Measurements from ENCODE around the gene SMARCAL1. TPM values are rescaled to one million over a fixed set of nuclear protein-coding genes. Genes with fewer than 3 reads are reported as not detected.

SMARCAL1 gene
- total RNA-seq, 1 donor from 2014 or later = 19.2 TPM

DNA sequence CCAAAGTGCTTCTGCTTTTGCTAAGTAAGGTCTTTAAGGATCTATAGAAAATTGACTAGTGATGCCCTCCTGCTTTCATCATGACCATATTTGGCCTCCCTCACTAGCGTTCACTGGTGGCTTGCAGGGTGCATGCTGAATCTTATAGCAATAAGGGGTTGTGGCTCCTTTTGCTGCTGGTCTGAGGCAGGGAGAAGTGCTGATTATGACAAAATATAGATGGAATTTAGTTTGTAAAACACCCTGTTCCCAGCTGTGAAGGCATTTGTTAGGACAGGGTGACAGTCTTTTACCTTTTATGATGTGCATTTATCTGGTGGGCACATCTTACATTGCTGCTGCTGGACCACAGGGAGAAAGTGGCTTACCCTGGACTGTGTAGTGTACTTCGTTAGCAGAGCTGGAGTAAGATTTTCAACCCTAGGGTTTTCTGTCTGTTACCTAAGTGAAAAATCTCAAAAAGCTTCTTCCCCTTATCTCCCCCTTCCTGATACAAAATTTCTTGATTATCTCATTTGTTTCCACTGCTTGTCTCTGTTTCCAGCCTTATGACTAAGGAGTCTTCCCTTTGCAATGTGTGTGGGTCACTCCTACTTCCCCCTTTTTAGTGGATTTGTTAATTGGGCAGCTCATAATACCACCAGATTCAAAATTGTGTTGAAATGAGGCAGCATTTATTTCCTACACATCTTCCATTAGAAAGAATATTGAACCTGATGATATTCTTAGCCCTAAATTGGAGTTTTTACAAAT lies 65.2 kb downstream of the SMARCAL1 start:
- no peak for DNase-seq

DNA sequence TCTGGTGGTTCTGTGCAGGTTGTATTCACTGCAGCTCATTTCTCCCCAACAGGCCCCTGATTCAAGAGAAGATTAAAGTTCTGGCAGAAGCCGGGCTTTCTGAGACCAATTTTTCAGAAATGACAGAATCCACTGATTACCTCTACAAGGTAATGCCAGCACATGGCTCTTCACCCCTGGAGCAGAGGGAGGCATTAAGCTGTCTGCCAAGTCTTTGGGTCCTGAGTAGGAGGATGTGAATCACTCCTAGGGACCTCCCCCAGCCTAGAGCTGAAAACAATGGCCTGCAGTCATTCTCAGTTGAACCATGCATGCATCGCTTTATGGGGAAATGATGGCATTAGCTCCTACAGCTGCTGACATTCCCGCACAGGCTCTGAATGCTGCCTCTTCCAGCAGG lies 65.9 kb downstream of the SMARCAL1 start:
- peak; percentile 27 for DNase-seq

DNA sequence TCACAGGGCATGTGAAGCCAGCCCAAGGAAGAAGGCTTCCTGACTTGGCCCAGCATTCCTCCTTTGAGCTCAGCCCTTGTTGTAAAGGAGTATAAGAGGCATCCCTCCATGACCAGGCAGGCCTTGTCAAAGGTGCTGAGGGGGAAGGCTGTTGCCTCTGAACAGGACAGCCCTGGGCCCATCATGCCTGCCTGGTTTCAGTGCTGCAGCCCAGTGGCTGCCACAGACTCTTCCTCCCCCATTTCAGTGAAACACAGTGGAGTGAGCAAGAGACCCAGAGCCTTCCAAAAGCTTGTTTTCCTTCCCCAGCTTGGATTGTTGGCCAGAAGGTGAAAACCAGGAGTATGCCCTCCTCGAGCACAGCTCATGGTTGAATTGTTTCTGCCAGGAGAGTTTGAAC lies 66.5 kb downstream of the SMARCAL1 start:
- DNase-seq = no peak

DNA sequence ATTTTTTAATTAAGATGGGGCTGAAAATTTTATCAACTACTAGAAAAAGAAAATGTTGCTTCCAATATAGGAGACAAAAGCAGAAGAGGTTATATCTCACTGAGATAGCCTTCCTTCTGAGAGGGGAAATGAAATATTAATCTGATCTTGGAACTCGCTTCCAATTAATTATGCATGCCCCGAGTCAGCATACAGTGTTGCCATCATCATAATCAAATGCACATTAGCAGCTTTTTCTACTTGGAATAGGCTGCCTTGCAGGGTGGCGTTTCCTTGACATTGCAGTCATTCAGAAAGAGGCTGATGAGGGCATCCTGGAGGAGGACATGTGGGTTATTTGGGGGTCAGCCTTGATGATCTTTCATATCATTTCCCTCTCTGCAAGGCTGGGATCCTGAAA lies 67.9 kb downstream of the SMARCAL1 start:
- no peak for DNase-seq

DNA sequence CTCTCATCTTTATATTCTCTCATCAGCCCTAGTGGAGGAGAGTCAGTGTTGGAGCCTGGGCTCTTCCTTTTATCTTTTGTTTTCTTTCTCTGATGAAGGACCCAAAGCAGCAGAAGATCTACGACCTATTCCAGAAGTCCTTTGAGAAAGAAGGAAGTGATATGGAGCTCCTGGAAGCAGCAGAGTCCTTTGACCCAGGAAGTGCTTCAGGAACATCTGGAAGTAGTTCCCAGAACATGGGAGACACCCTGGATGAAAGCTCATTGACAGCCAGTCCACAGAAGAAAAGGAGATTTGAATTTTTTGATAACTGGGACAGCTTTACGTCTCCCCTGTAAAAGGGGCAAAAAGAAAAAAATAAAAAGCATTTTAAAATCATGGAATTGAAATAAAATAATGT lies 70.4 kb downstream of the SMARCAL1 start:
- DNase-seq = no peak

DNA sequence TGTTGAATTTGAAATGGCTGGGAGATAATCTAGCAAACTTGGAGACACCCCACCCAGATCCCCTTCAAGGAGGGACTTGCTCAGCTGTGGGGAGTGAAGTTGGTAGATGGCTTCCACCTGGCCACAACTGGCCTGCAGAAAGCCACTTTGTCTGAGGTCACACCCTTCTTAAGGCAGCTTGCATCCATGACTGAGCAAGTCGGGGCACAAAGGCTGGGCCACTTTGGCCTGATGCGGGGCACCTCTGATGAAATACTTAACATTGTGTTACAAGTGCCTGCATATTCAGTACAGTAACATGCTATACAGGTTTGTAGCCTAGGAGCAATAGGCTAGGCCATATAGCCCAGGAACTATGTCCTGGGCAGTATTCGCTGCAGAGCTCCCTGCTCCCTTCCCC lies 73.0 kb downstream of the SMARCAL1 start:
- DNase-seq = no peak

DNA sequence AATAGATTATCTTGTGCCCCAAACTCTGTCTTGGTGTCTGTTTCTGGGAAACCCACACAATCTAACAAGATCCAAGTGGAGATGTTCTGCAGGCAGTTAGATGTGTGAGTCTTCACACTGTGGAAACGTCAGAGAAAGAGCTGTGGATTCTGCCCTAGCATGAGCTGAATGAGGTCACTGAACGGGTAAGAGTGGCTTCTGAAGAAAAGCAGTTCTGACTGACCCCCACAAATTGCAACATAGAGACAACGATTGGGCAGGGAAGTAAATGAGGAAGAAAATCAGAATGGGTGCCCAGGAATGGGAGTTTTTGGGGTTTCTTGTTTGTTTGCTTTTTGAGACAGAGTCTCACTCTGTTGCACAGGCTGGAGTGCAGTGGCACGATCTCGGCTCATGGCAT lies 73.5 kb downstream of the SMARCAL1 start:
- no peak for DNase-seq

DNA sequence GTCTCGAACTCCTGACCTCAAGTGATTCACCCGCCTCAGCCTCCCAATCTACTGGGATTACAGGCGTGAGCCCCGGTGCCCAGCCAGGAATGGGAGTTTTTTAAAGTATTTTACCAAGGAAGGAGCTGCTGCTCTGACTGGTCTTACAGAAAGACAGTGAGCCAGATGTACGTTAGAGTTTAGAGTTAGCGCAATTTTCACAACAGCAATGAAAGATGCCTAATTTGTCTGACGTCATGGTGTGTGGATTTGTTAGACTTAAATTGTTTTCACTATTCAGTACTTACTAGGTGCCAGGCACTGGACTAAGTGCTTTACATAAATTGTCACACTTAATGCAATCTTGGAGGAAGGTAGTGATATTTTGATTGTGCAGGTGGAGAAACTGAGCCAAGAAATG lies 74.0 kb downstream of the SMARCAL1 start:
- no peak for DNase-seq

DNA sequence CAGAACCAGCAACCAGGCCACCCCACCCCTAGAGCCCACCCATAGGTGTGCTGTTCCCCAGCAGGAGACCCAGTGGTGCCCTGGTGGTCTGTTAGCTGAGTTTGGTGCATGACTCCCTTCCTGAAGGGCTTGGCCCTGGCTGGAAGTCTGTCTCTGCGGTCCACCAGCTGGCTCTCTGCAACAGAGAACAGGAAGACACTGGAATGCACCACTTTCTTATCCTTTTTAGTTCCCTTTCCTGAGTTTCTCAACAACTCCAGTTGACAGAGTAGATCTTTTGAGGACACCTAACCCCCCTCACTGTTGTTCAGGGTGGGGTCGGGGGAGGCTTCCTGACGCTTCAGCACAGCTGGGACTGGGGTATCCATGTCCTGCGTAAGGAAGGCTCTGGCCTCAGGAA lies 74.4 kb downstream of the SMARCAL1 start:
- no peak for DNase-seq

DNA sequence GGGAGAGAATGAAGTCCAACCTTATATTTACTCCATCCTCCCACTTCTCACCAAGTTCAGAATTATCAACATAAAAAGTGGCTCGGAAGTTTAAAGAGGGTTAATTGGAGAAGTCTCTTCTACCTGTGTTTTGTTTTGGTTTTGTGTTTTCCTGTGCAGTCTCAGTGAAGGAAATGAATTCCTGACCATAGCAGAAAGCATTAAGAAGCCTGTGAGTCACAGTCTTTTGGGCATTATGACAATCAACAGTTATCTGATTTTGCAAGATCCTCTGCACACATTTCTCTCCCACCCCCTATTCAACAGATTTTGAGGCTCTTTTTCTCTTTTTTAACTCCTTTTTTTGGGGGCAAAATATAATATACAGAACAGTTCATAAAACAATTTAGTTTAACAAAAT lies 77.8 kb downstream of the SMARCAL1 start:
- DNase-seq = no peak

DNA sequence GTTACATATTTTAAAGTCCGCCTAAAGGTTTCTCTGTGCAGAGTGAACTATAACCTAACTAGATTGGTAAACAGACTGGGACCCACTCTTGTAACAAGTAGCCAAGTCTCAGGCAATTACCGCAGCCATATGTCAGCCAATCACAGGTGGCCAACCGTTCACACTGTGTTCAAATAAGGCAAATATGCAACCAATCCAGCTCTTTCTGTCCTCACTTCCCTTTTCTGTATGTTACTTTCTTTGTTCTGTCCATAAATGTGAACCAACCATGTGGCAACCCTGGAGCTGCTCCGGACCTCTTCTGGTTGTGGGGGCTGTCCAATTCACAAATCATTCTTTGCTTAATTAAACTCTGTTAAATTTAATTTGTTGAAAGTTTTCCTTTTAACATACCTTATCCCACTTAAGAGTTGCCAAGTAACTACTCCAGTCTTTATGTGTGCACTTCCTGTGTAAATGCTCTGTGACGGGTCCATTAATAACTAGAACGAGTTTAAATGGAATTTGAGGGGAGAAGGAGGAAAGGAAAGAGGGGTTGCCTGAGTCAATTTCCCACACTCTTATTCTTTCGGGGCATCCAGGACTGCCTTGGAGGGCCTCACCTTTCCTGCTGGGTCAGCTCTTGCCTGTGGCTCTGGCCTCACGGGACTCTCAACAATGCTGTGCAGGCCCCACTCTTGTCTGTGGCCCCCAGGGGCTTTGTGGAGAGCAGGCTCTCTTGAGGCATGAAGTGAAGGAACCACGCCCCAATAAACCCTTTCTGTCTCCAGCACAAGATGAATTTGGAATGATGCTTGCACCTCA lies 79.7 kb downstream of the SMARCAL1 start:
- DNase-seq = no peak

DNA sequence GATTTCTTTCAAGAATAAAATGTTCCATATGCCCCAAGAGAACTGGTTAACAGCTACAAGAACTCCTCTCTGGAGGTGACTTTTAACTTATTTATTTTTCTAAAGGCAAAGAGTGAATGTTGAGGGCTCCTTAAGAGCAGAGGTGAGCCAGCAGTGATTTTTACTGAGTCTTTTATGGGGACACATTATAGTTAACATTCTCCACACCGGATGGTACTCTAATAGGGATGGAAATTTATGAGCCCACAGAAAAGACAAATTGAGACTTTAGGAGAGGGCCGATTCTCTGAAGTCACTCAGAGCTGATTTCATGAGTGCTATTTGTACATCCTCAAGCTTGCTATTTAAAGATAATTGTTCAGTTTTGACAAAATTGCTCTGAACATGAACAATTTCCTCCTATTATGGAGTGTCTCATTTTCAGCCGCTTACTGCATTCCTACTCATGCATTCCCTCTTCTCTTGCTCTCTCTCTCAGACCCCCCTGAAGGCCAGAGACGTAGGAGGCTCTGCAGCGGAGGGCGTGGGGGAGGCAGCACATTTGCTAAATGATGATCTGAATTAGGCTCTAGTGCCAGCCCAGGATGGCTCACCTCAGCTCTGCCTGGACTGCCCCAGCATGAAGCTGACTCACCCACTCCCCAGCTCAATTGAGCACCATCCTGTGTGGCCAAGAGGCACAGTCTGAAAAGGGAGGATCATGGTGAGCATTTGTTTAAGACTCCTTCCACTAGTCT lies 80.5 kb downstream of the SMARCAL1 start:
- DNase-seq = no peak

DNA sequence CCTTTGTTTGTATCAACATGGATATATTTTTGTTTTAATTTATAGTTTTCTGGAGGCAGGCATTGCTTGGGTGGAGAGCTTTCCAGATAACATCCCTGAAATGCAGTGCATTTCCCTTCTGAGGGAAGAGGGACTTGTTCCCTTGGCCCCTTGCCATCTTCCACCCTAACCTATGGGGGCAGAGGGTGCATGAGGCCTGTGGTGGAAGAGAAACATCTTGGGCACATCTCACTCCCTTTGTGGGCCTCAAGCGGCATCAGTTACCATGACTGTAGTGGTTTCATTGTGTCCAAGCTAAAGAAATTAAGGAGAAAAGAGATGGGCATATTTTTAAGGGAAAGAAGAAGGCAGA lies 81.0 kb downstream of the SMARCAL1 start:
- no peak for DNase-seq

DNA sequence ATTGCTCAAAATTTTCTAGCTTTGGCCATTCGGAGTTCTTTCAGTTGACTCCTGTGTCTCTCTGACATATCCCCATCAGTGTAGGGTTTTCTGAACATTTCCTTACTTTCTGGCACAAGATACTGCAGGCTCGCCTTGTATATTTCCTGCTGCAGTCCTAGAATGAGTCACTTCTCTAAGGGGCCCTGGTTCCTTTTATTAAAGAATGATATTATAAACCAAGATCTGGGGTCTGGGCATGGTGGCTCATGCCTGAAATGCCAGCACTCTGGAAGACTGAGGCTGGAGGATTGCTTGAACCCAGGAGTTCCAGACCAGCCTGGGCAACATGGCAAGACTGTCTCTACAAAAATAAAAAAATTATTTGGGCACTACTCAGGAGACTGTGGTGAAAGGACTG lies 83.4 kb downstream of the SMARCAL1 start:
- DNase-seq = no peak

DNA sequence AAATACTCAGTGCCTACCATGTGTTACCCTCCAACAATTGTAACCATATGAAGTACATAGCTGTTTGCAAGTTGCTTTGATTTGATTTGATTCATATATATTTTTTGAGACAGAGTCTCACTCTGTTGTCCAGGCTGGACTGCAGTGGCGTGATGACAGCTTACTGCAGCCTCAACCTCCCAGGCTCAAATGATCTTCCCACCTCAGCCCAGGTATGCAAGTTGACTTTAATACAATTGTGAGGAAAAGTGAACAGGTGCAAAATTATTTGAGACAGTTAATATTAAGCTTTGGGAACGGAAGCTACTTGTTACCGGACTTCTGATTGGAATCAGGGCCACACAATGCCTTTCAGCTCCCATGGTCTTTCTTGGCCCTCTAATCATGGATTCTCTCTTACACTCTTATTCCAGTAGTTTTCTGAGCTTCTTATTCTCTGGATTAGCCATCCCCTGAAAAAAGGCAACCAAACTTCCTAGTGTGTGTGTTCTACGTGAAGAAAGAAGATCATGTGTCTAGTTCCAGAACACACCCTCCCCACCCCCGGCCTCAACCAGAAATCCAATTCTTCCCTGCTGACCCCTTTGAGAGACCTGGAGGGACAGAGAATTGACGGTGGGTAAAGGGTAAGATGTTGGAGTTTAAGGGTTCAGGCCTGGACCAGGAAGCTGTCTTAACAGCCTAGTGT lies 85.2 kb downstream of the SMARCAL1 start:
- no peak for DNase-seq

DNA sequence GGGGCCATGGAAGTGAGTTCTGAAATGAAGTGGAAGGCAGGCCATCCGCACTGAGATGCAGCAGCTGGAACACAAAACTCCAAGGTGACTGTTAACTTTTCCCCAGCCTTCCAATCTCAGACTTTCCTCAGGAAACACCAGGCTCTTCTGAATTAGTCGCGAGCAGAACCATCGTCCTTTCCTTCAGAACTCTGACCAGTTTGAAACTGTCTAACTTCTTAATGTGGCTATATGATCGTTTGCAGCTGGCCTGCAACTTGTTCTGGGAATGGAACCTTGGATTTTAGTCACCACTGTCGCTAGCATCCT lies 85.7 kb downstream of the SMARCAL1 start:
- DNase-seq = no peak

DNA sequence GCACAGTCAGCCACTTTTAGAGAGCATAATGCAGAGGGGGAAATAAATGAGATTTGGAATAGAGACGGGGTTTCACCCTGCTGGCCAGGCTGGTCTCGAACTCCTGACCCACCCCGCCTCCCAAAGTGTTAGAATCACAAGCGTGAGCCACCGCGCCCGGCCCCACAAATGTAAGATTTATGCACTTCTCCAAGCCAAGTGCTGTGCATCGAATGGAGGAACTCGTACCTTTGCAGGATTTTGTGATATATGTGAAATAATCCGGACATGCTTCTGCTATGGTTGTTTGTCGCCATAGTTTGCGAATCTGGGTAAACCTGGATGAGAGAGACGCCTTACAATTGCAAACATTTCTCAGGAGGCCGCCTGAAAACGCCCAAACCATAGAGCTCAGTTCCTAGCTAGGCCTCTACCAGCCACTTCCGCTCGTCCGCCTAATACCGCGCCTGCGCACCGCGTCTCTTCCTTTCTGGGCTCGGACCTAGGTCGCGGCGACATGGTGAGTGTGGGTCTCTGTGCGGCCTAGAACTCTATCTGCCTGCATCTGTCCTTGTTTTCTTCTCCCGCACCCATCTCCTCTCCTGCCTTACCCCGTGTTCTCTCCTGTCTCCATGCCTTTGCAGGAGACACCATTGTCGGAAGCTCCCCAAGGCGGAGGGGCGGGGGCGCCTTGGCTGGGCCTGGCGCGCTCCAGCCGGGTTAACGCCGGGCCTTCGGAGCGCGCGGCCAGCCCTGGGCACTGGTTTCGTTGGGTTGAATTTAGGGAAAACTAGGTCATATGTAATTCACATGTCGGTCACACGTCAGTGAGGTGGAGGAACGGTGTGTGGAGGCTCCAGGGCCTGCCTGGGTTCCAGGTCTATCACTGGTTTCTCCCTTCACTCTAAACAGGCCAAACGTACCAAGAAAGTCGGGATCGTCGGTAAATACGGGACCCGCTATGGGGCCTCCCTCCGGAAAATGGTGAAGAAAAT lies 86.4 kb downstream of the SMARCAL1 start, which contains the start of gene RPL37A:
TSS of gene RPL37A (plus strand) at position 466 of the 974 bp plus-strand sequence. CDS start at position 497, 31 bp downstream.
- DNase-seq = peak; percentile 95

DNA sequence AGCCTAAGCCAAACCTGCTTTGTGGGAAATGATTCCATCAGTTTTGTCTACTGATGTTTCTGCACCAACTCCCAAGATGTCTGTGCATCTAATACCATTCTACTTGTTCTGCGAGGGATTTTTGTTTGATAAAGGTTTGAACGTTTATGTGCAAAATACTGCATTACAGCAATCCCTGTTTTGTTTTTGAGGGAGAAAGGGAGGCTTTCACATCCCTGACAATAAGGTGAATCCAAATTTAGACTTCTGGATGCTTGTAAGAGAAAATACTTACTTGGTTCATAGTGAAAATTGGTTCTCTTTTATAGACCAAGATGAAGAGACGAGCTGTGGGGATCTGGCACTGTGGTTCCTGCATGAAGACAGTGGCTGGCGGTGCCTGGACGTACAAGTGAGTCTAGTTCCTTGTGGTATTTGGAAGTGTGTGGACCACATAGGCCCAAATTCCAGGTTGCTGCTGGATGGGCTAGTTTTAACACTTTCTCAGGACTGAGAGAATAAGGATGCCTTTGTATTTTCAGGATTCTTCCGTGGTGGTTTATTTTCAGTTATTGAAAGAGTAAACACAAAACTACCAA lies 87.4 kb downstream of the SMARCAL1 start:
- DNase-seq = no peak

DNA sequence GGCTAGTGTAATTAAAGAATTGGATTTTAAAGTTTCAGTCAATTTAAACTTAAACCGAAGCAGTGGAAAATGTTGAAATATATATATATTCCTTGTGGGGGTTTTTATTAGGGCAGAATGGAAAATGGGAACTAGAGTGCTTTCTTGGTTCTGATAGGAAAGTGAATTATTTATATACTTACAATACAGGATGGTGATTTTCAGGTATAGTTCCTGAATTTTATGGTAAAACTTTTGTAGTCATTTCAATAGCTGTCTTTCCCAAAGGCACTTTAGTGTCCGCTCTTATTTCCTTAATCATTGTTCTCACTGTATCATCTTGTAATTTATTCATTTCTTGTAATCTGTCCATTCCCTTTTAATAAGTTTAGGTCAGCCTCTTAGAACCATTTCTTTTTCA lies 88.3 kb downstream of the SMARCAL1 start:
- DNase-seq = no peak

DNA sequence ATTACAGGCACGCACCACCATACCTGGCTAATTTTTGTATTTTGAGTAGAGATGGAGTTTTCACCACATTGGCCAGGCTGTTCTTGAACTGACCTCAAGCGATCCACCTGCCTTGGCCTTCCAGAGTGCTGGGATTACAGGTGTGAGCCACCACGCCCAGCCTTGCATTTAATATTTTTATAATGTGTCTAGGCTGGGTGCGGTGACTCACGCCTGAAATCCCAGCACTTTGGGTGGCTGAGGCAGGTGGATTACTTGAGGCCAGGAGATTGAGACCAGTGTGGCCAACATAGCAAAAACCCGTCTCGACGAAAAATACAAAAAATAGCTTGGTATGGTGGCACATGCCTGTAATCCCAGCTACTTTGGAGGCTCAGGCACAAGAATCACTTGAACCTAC lies 89.6 kb downstream of the SMARCAL1 start:
- DNase-seq = no peak
